Activated CD4-positive, alpha-beta T cell treated with anti-CD3 and anti-CD28 coated beads, Interleukin-2, Interleukin-4, amounts not matched to agents 100 ng/mL and 50 ng/mL, durations not matched to agents 16 hours and 8 hours (primary cell): Measurements from ENCODE around the gene NKD1.
"Not testable (repeated sequence)": the region's sequence is repeated elsewhere in the genome, so short reads cannot be mapped to it uniquely, and the experiment has no call there.

Source experiments
- DNase-seq: peaks from one replicate; pipeline ENCODE4 v3.0.0-alpha.2; 2020; ENCODE audit warnings: low spot score

Gene NKD1

DNA sequence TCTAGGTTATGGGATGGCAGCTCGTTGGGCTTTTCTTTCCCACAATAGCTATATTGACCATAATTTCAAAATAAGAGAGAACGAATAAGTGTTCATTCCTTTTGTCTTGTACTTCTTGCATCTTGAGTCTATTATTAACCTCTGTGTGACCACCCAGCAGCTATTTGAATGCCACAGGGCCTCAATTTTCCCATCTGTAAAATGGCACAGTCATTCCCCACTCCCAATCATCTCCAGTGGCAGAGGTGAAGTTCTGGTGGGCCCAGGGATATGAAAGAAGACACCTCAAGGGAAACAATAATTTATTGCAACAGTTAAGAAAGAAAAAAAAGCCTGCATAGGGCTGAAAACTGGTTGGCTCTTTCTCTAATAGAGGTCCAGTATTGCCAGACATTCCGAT lies 28.6 kb upstream of the NKD1 start:
- no peak for DNase-seq

DNA sequence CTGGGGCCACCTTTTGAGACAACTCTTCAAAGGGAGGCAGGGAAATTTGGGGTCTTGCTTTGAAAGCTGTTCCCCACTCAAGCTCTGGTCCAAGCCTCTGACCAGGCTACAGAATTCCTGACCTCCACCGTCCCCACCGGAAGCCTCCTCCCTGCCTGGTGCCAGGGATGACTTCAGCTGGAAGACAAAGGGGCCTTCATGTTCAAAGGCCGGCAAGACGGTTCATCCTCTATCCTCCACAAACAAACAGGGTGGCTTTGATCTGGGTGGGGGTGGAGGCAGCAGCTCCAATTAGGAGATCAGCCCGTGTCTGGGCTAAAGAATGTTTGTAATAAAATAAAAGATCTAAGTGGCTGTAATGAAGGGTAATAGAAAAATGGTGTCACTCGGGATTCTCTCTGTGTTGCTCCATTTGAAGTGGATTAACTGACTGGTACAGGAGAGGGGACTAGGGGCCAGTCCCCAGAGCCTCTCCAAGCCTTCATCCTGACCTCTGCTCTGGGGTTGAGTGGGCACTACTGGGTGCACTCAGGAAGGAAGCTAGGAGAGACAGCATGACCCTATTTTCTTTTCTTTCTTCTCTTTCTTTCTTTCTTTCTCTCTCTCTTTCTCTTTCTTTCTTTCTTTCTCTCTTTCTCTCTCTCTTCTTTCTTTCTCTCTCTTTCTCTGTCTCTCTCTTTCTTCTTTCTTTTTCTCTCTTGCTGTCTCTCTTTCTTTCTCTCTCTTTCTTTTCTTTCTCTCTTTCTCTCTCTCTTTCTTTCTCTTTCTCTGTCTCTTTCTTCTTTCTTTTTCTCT lies 27.5 kb upstream of the NKD1 start:
- no peak for DNase-seq

DNA sequence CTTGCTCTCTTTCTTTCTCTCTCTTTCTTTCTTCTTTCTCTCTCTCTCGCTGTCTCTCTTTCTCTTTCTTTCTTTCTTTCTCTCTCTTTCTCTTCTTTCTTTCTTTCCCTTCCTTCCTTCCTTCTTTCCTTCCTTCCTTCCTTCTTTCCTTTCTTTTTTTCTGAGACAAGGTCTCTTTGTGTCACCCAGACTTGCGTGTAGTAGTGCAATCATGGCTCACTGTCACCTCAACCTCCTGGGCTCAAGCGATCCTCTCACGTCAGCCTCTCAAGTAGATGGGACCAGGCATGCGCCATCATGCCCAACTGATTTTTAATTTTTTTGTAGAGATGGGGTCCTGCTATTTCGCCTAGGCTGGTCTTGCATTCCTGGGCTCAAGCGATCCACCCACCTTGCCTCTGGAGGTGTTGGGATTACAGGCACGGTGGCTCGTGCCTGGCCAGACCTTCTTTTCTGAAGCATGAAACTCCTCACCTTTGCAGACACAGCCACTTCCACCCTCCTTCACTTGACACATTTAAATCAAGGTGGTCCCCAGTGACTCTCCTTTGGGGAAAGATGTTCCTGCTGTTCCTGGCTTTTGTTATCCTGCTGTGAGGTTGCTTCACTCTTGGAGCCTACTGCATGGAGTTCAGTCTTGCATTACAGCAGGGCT lies 26.8 kb upstream of the NKD1 start:
- no peak for DNase-seq

DNA sequence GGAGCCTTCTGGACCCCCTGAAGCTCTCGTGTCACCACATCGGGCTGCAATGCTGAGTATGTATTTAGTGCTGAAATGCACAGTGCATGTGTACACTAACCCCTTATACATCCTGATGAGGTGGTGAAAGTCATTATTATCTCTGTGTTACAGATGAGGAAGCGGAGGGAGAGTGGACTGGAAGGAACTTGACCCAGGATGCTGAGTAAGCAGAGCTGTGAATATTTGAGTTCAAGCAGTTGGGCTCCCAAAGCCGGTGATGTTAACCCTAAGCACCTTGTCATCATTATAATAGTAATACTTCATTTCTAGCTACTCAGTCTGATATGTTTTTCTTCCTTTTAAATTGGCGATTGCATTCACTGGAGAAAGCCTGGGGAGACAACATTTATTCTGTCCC lies 25.9 kb upstream of the NKD1 start:
- DNase-seq = no peak

DNA sequence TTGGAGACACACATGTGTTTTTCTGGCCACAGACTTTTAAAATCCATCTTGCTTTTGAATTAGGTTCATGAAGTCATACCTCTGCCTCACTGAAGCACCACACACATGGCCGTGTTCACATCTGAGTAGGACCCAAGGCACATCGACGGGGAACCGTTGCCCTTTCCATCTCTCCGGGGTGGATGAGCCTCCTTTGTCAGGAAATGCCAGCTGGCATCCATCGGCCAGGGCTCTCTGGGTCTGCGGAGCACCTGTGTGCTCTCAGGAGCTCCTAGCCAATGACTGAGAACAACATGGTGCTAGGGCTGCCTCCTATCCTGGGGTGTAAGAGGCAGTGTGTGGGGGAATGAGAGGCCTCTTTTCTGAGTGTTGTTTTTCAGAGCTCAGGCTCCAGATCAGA lies 24.5 kb upstream of the NKD1 start:
- DNase-seq = no peak

DNA sequence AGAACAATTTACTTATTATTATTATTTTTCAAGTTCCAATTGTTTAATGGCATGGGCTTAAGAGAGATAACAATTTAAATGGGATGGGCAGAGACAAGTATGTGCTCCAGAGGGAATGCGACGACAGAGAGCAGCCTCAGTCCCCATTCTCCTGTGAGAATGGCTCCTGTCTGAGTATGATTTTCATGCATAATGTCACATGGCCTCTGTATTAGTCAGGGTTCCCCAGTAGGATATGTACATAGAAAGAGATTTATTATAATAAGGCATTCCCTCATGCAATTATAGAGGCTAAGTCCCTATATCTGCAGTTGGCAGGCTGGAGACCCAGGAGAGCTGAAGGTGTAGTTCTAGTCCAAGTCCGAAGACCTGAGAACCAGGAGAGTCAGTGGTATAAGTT lies 22.9 kb upstream of the NKD1 start:
- no peak for DNase-seq

DNA sequence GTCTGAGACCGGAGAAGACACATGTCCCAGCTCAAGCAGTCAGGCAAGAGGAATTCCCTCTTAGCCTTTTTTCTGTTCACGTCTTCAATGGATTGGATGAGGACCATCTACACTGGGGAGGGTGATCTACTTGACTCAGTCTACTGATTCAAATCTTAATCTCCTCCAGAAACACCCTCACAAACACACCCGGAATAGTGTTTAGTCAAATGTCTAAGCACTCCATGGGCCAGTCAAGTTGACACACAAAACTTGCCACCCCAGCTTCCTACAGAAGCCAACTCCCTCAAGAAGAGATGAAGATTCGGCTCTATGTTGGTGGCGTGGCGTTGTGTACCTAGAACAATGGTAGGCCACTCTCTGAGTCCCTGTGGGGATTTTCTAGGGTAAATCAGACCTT lies 22.5 kb upstream of the NKD1 start:
- no peak for DNase-seq

DNA sequence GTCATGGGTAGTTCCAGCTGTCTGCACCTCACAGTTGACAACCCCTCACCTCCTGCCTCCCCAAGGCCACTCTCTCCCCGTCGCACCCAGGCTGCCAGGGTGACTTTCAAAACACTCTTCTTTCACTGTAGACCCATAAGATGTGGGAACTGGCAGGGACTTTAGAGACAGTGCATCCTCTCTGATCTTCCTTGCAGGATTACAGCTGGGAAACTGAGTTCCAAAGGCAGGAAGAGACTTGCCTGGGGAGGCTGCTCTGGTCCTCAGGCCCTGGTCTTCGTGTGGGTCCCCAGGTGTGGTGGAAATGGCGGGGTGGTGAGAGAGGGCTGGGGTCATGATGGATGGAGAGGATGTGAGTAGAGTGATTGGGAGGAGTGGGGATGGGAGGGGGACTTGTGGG lies 21.9 kb upstream of the NKD1 start:
- no peak for DNase-seq

DNA sequence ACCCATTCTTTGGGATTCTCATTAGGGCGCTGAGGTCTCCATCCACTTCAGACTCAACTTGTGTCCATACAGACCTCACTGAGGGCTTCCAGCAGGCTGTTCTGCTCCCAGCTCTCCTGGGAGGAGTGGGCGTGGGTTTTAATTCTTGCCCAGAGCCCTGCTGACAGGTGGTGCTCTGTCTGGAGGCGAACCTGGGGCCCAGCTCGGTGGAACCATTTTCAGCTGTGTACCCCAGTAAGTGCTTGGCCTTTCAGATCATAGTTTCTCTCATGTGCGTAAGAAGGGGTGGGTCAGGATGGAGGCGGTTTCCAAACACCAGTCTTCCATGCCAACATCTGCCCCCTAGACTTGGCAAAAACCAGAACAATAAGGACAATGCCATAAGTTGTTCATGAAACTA lies 21.4 kb upstream of the NKD1 start:
- DNase-seq = no peak

DNA sequence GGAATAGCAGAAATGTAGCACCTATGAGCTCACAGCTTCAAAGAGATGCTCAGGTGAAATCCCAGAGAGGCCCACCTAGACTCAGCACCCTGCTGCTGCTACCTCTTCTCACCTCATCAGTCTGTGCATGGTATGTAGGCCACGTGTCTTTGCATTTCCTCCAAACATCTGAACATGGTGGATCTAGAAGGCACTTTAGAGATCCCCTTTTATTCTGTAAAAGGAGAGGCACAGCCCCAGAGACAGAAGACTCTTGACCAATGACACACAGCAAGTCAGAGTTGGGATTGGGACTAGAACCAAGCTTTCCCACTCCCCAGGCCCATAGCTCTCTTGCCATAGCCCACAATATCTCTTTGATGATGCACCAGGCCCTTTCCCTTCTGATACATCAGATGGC lies 19.4 kb upstream of the NKD1 start:
- DNase-seq = no peak

DNA sequence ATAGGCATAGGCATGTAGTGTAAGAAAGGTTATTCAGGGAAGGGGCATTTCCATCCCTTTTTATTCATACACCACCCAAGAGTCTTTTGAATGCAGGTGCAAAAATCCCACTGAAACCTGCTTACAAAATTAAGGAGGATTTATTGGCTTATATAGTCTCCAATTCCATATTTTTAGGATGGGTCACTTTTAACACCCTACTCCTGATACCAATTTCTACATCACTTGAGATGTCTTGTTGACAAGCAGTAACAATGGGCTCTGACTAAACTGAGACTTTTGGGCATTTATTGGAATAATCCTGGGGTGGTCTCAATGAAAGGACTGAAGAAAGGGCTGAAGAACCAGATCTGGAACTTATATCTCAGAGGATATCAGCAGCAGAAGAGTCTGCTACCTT lies 18.9 kb upstream of the NKD1 start:
- DNase-seq = no peak

DNA sequence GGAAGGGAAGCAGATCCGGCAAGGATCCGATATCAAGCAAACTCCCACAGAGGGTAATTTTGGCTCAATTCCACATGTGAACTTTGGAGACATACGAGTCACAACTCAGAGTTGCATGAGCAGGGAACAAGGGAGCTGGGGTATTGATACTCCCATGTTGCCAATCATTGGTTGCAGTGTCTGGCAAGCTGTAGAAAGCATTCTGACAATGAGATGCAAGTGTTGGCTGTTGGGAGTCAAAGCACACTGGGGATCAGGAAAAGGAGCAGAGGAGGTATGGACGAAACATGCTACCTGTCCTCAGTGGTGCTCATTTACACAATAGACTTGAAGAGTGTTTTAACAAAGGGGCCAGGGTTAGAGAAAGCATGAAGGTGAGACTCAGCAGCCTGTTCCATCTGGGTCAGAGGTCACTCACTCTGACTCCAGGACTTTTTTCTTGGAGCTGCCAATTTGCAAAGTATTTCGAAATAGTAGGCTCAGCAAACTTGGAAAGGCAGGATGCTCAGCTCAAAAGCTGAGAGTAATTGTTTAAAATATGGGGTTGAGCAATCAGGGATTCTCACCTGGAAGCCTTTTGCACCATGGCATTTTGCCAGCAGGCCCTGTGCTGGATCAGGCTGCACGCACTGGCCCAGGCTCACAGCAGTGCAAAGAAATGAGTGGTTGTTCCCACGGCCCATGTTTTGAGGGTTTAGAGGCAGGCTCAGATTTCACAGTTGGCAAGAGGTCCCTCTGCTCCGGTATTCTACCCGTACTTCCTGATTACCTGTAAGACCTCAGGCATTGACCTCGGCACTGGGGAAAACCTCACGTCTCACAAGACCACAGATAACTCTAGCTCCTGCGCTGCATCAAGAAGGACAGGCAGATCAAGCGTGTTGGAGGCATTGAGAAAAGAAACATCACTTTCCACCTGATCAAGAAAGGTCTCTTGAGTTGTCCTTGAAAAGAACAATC lies 17.6 kb upstream of the NKD1 start:
- DNase-seq = no peak

DNA sequence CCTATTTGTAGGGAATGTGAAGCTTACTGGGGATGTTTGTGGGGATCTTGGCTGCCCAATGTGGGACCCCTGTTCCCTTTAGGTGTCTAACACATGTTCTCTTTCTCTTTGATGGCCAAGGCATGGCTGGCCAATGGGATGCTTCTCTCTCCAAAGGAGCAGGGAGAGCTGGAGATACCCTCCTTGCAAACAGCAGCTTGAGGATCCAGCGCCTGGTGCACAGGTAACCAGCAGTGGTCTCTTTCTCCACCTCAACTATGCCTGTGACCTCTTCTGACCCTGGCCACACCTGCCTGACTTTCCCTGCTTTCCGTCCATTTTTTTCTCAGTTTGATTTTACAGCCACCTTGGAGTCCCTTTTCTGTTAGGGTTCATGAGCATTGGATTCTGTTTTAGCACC lies 16.8 kb upstream of the NKD1 start:
- DNase-seq = no peak

DNA sequence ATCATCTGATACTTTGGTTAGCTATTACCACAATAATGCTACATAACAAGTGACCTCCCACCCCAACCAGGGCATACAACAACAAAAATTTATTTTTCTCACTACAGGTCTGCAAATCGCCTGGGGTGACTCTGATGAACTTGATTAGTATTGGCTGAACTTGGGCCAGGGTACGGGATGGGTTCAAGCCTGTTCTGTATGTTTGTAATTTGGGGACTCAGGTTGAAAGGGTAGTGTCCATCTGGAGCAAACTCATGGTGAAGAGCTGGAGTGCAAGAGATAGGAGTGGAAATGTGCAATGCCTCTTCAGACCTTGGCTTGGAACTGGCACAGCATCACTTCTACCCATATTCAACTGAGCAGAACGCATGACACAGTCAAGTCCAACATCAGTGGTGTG lies 16.3 kb upstream of the NKD1 start:
- no peak for DNase-seq

DNA sequence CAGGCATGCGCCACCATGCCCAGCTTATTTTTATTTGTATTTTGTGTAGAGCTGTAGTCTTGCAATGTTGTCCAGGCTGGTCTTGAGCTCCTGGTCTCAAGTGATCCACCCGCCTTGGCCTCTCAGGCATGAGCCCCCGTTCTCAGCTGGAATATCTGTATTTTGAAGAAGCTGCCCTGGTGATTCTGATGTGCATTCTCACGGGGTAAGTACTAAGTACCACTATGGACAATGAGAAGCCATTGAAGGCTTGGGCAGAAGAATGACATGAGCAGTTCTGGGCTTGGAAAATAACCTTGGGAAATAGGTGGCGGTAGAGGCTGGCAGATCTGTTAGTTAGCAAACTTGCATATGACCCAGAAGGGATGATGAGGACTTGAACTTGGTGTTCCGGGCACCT lies 15.6 kb upstream of the NKD1 start:
- no peak for DNase-seq

DNA sequence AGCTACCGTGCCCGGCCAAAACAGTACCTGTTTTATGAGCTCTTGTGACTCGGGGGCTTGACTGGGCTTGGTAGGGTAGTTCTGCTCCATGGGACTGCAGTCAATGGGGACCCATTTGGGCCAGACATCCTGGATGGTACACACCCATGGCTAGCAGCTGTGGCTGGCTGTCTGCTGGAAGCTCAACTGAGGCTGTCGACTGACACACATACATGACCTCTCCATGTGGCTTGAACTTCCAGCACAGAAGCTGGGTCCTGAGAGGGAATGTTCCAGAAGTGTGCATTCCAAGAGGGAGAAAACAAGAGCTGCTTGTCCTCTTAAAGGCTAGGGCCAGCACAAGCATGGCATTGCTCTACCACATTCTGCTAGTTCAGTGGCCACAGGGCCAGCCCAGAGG lies 14.9 kb upstream of the NKD1 start:
- DNase-seq = no peak

DNA sequence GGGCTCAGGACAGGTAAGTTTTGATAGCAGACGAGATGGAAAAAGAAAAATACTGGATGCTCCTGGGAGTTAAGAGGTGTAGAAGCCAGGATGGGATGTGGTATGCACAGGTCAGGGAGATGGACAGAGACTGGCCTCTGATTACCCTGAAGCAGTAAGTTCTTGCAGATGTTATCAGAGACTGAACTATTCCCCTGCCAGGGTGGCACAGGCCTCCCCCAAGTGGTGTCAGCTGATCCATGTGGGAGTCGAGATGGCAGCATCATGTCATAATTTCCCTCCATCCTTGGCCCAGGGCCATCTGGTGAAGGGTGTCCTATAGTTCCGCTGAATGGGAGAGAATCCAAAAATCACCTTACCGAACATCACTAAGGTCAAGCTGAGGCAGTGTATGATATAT lies 14.1 kb upstream of the NKD1 start:
- no peak for DNase-seq

DNA sequence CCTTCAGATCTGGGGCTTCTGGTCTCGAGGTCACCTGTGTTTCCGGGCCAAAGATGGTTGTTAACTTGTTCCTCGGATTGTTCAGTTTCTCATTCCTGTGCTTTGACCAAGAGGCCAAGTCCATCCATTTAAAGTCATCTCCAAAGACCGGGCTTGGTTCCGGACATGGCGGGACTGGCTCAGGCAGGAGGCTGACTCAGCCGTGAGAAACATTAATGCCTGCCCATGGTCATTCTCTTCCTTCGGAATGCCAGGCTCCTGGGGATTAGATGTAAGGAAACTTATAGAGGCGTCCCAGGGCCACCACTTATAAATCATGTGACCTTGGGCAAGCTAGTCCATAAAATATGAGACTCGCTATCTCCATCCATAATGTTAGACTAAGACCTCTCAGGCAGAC lies 13.6 kb upstream of the NKD1 start:
- DNase-seq = no peak

DNA sequence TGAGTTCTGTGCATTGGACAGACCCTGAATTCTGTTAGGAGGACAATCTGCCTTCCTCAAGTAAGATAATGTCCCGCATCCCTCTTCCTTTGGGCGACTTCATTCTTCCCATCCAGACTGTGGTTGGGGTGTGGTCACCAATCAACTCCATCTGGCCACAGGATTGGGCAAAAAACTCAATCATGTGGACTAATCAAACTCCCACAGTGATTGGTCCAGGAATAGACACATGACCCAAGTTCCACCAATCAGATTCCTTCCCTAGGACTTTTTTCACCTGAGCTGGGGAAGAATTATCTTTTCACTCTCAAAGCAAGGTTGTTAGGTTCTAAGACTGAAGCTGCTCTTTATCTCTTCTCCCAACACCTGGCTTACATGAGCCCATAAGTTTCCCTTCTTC lies 13.2 kb upstream of the NKD1 start:
- no peak for DNase-seq

DNA sequence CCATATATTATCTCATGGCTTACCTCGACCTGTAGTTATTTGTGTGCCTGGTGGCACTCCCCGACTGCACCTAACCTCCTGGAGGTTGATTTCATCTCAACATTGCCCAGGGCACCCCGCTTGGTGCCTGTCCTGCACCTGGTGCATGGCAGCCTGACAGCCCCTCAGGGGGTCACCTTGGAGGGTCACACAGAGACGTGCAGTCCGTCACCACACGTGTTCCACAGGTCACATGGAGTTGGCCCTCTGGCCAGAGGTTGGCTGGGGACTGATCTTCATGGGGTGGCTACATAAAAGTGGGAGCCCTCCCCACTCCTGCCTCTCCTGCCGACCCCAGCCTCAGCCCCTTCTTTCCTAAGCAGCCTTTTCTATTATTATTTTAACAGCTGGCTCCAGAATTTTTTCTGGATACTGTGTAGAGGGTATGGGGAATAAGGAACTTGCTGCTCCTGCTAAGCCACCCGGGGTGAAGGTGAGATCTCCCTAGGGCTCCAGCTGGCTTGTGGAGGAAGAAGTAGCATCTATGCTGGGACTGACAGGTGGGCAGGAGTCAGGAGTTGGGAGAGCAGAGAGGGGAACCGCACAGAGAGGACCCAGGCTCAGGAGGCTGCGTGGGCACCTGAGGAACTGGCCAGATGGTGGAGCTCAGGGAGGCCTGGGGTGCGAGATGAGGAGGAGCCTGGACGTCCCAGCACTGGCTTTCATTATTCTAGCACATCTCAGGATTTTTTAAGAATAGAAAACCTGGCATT lies 12.5 kb upstream of the NKD1 start:
- DNase-seq = no peak

DNA sequence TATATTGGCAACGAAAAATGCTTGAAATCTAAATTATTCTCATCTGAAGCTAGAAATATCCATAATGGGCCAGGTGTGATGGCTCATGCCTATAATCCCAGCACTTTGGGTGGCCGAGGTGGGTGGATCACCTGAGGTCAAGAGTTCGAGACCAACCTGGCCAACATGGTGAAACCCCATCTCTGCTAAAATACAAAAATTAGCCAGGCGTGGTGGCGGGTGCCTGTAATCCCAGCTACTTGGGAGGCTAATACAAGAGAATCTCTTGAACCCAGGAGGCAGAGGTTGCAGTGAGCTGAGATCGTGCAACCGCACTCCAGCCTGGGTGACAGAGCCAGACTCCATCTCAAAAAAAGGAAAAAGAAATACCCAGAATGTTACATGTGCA lies 11.9 kb upstream of the NKD1 start:
- not testable (repeated sequence) for DNase-seq
